ENCODE data around the gene VPS11.

- TF ChIP-seq CTCF (IDR thresholded peaks at IDR 0.05; ENCODE audit: low read length): no peak
- TF ChIP-seq EZH2phosphoT487 (IDR thresholded peaks at IDR 0.05; ENCODE audit: low read length): no peak
These were observed 46.1 kb downstream of the VPS11 start for GRCh38 chr11:119113716-119114115.

All from MM.1S (cell line).